Skin of body (tissue), 2 donors: ENCODE results near the gene EXOSC2. TPM values are rescaled to one million over a fixed set of nuclear protein-coding genes. Genes with fewer than 3 reads are reported as not detected.
"Not testable (repeated sequence)": the region's sequence is repeated elsewhere in the genome, so short reads cannot be mapped to it uniquely, and the experiment has no call there.

Experiments used
- DNase-seq: peaks from one replicate; lab custom pipeline; 2025; lab: John Stamatoyannopoulos, UW
- total RNA-seq: library from RNA; depleted of rRNA; stranded (reverse); fragments of >200 nt; gene quantifications from one replicate; pipeline ENCODE4 v1.2.3, GENCODE V29; 2014

Gene EXOSC2
- total RNA-seq, 1 donor from 2014 or later: 25.1 TPM

DNA sequence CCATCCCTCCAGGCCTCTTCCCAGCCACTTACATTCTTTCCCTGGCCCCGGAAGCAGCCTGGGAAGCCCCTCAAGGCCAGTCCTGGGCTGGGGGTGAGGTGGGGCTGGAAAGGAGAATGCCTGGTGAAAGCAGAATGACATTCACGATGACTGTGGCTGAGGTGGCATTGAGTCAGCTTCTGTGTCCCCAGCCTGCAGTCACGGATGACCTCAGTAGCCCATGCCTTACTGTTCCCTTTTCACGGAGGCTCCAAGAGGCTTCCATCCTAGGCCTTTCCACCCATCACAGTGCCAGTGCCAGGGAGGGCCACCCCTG, 26.5 kb upstream of the EXOSC2 start:
- no peak for DNase-seq

DNA sequence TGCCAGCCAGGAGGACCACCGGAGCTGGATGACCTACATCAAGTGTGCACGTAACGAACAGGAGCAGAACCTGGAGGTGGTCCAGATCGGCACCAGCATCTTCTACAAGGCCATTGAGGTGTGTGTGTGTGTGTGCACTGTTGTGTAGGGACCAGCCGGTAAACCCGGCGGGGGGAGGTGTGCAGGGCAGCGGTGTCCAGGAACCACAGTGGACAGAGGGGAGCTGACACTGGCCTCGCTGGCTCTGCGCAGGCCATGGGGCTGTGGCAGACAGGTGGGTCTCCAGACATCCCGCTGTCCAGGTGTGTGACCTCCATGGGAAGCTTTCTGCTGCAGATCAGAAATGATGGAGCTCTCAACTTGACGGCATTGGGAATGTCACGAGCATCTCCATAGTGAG, 25.4 kb upstream of the EXOSC2 start:
- no peak for DNase-seq

DNA sequence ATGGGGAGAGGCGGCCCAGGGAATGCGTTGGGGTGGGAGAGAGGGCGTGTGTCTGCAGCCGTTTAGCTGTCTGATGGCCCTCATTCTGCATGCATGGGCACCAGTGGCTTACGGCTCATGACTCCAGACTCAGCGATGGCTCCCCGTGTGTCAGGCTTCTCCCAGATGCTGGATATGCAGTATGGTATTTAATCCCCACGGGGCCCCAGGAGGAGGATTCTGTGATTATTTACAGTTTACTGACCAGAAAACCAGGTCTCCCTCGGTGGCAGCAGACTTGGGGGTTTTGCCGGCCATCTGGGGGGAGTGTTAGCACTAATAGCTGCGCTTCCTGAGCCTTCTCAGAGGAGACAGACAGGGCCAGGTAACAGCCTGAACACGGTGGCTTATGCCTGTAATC, 24.9 kb upstream of the EXOSC2 start:
- DNase-seq: no peak

GRCh38 chr9:130669965-130670364, 23.6 kb upstream of the EXOSC2 start:
- DNase-seq: no peak

DNA sequence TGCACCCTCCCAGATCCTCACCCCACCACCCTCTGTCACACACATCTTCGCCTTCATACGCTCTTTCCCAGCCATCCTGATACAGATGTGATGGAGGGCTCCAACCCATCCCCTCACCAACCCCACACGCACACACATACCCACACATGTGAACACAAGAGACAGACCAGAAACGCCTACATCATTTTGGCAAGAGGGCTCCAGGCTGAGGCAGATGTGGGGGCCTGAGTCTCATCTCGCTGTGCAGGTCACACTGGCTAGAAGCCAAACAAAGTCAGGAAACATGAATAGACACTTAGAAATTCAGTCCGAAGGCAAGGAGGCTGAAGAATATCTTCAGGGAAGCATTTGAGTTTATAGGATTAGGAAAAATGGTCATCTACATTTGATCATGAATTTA, 22.9 kb upstream of the EXOSC2 start:
- DNase-seq: no peak

DNA sequence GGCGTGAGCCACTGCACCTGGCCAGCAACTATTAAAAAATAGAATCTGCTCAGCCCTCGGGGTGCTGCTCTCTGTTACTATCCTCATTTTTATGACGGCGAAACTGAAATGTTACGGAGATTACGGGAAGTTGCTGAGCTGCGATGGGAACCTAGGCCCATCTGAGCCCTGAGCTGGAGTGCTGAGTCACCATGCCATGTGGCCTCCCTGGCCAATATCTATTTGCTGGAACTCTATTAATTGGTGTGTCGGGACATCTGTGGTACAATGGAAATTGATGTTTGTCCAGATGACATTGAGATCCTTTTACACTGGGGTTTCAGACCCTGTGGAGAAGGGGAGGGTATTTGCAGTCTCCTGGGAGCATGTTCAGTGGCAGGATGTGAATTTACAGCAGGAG, 21.1 kb upstream of the EXOSC2 start:
- no peak for DNase-seq

GRCh38 chr9:130672933-130673615, 20.5 kb upstream of the EXOSC2 start:
- no peak for DNase-seq

- no peak for DNase-seq
Observed at GRCh38 chr9:130675396-130675795, 18.2 kb upstream of the EXOSC2 start.

DNA sequence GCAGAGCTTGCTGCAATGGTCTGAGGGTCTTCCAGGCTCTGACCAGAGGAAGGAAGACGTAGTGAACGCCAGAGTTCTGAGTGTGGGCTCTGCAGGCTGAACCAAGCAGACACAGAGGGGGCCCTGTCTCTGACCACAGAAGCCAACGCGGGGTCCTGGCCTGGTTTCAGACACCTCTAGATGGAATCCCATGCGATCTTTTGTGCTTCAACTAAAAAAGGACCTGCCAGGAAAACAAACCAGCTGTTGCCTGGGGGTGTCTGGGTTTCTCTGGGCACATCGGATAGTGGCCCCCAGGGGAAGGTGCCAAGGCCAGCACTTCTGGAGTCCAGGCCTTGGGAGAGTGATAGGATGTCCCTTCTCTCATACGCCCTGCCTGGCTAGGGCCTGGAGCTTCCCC, 16.3 kb upstream of the EXOSC2 start:
- DNase-seq: no peak

DNA sequence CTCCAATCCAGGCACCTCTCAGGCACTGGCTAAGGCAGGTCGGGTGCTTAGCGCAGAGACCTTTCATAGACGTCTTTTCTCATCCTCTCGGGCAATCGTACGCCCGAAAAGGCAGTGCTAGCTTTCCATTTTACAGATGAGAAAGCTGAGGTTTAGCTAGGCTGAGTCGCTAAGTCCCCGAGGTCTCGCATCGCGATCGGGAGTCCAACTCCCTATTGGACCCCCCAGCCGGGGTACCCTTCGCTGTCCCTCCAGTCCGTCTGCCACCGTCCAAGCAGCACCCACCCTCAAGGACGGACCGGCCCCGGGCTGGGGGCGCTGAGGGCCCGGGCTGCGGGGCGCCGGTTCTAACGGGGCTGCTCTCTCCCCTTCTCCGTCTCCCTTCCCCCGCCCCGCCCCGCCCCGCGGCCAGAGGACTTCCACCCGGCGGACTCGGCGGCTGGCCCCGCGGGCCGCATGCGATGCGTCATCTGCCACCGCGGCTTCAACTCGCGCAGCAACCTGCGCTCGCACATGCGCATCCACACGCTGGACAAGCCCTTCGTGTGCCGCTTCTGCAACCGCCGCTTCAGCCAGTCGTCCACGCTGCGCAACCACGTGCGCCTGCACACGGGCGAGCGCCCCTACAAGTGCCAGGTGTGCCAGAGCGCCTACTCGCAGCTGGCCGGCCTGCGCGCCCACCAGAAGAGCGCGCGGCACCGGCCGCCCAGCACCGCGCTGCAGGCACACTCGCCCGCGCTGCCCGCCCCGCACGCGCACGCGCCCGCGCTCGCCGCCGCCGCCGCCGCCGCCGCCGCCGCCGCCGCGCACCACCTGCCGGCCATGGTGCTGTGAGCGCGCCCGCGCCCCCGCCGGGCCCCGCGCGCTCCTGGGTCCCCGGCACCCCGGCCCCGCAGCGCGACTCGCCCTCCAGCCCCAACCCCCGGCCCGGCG, 12.5 kb upstream of the EXOSC2 start:
- DNase-seq: no peak

- no peak for DNase-seq
Observed at GRCh38 chr9:130681769-130682420, 11.7 kb upstream of the EXOSC2 start.

- DNase-seq: peak; percentile 48
Observed at GRCh38 chr9:130682421-130683121, 11.0 kb upstream of the EXOSC2 start.

DNA sequence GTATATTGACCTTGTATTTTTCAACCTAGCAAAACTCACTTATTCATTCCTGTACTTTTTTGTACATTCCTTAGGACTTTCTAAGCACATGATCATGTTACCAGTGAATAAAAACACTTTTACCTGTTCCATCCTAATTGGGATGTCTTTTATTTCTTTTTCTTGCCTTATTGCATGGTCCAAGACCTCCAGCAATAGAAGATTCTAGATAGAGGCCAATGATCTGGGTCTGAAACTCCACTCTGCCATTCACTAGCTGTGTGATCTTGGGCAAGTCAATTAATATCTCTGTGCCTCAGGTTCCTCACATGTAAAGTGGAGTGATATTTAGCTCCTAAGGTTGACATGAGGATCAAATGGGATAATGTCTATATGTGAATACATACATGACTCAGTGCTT, 8.5 kb upstream of the EXOSC2 start:
- no peak for DNase-seq

DNA sequence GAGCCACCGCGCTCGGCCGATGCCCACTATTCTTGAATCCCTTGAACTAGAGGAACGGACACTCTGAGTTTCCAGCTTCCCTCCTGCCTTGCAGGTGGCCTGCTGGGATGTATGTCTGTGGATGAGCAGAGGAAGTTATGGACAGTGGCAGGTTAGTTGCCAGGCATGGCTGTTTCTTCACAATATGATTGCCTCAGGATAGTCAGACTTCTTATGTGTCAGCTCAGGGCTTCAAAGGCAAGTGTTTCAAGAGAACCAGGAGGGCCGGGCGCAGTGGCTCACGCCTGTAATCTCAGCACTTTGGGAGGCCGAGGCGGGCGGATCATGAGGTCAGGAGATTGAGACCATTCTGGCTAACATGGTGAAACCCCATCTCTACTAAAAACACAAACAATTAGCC, 7.6 kb upstream of the EXOSC2 start:
- DNase-seq: not testable (repeated sequence)

DNA sequence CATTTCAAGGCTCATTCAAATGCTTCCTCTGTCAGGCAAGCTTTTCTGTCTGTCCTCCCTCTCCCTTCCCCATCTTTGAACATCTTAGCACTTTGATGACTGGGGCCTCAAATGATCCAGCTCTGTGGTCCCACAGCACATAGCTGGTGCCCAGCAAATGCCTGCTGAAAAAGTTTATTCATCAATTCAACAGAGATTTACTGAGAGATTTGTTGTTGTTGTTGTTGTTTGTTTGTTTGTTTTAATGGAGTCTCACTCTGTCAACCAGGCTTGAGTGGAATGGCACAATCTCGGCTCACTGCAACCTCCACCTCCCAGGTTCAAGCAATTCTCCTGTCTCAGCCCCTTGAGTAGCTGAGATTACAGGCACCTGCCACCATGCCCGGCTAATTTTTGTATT, 6.0 kb upstream of the EXOSC2 start:
- DNase-seq: no peak

- no peak for DNase-seq
Observed at GRCh38 chr9:130688072-130688471, 5.5 kb upstream of the EXOSC2 start.

DNA sequence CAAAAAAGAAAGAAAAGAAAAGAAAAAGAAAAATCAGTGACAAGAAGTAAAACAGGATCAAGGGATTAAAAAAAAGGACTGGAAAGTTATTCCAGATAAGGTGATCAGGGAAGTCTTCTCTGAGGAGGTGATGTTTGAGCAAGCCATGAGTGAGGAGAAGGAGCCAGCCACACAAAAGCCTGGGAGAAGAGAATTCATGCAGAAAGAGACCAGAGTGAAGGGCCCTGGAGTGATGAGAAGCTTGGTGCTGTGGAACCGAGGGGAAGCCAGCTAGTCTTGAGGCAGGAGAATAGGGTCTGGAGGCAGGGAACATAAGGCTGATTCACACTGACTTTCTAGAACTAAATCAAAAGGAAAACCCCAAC, 4.0 kb upstream of the EXOSC2 start:
- DNase-seq: no peak

GRCh38 chr9:130689937-130690700, 3.5 kb upstream of the EXOSC2 start:
- DNase-seq: peak; percentile 45

DNA sequence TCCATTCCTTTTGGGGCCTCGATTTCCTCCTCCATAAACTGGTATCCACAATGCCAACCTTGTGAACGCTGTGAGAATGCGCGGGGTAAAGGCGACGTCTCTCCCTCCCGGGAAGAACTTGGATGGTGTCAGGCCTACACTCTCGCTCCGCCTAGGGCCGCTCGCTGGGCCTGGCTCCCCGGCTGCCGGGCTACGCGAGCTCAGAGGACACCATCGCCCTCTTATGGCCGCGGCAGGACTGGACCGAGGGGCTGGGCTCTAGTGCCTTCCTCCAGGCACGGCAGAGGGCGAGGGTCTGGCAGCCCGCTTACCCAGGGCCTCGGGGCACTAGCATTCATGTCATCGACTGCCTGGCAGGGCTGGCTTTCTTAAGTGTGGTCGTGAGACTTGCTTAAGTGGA, 1.3 kb upstream of the EXOSC2 start:
- no peak for DNase-seq

DNA sequence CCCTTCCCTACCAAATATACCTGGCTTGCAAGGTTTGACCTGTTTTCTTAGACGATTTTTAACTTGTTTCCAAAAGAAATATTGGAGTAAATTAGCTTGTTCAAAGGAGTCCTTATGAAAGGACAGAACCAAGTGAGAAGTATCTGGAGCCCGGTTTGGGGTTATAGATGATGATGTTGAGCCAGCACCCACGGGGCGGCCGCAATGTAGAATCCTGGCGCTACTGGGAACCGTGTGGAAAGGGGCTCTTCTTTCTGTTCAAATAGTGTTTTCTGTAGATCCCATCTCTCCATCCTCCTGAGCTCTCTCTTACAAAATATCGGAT, 517 bp upstream of the EXOSC2 start:
- no peak for DNase-seq

DNA sequence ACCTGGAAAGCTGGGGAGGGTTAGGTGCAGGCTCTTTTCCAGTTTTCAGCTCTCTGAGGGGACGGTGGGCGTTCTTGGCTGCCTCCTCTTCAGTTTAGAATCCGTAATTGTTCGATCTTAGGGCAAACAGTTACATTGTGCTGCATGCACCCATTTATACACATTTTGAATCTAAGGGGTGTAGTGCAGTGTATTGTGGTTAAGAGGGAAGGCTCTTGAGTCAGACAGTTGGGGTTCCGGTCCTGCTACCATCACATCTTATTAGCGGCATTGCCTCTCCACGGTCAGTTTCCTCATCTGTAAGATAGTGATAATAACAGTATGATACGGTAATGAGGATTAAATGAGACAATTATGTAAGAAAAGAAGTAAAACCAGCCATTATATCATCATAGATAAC, 625 bp downstream of the EXOSC2 start:
- DNase-seq: no peak
